ENCODE measurements around the gene MINDY4. TPM values are rescaled to one million over a fixed set of nuclear protein-coding genes. Genes with fewer than 3 reads are reported as not detected.

MINDY4 gene
- total RNA-seq, 1 donor from 2014 or later, result 4.1 TPM

DNA sequence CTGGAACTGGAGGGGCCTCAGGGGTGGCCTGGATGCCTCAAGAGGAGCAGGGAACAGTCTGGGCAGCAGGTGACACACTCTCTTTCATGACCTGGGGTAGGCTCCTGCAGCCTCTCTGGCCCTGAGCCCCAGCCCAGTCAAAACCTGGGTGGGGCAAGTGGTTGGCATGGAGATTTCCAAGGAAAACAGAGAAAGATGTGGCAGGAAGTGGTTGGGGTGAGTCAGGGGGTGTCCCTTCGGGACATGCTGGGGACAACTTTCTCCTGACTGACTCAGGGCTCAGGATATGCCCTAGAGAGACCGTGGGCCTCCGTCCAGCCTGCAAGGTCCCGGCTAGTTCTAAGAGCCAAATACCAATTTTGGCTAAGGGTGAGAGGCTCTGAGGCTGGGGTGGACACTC lies 143.4 kb downstream of the MINDY4 start:
- H3K79me2 ChIP-seq (ENCODE audit: insufficient read depth, low read length), result no peaks in the 10 kb centered on the region
- H3K36me3 ChIP-seq (ENCODE audit: insufficient read depth, low read length), result no peaks in the 10 kb centered on the region
- no peak overlapping the region for H3K4me3 Mint-ChIP-seq (ENCODE audit: unreplicated experiment)
- H3K4me2 ChIP-seq (ENCODE audit: low read length), result peak overlapping the region; percentile 57
- no peaks in the 10 kb centered on the region for H3K27me3 ChIP-seq (ENCODE audit: insufficient read depth, low read length)
- FAIRE-seq (no peak), DNase-seq (ENCODE audit: low read depth) (peak; percentile 36)
- peak overlapping the region; percentile 58 for H3K27ac Mint-ChIP-seq (ENCODE audit: unreplicated experiment)
- peak overlapping the region; percentile 20 for H3K4me3 ChIP-seq (ENCODE audit: insufficient read depth, low read depth, low read length)
- peaks cover 2% of the 10 kb centered on the region for H3K9me3 Mint-ChIP-seq (ENCODE audit: unreplicated experiment)
- H3K27ac ChIP-seq (ENCODE audit: low read depth, low read length), result peak overlapping the region; percentile 33
- H3K4me1 ChIP-seq (ENCODE audit: insufficient read depth, low read length), result peaks cover 11% of the 10 kb centered on the region
- no peak for TF ChIP-seq EZH2 (IDR thresholded peaks at IDR 0.05; ENCODE audit: insufficient read depth, low read length)
- TF ChIP-seq, protein P1, sequence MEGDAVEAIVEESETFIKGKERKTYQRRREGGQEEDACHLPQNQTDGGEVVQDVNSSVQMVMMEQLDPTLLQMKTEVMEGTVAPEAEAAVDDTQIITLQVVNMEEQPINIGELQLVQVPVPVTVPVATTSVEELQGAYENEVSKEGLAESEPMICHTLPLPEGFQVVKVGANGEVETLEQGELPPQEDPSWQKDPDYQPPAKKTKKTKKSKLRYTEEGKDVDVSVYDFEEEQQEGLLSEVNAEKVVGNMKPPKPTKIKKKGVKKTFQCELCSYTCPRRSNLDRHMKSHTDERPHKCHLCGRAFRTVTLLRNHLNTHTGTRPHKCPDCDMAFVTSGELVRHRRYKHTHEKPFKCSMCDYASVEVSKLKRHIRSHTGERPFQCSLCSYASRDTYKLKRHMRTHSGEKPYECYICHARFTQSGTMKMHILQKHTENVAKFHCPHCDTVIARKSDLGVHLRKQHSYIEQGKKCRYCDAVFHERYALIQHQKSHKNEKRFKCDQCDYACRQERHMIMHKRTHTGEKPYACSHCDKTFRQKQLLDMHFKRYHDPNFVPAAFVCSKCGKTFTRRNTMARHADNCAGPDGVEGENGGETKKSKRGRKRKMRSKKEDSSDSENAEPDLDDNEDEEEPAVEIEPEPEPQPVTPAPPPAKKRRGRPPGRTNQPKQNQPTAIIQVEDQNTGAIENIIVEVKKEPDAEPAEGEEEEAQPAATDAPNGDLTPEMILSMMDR (IDR thresholded peaks at IDR 0.05; ENCODE audit: insufficient read depth, low read depth, low read length), result no peak
- peaks cover 17% of the 10 kb centered on the region for H3K4me1 Mint-ChIP-seq (ENCODE audit: low read depth, unreplicated experiment)
- H4K20me1 ChIP-seq (ENCODE audit: insufficient read depth, low read length), result no peaks in the 10 kb centered on the region
- no peaks in the 10 kb centered on the region for H3K36me3 Mint-ChIP-seq (ENCODE audit: low read depth, unreplicated experiment)
- peaks cover 27% of the 10 kb centered on the region for H3K27me3 Mint-ChIP-seq (ENCODE audit: low read depth, unreplicated experiment)
- no peak overlapping the region for H2AFZ ChIP-seq (ENCODE audit: low read depth, low read length)
- no peaks in the 10 kb centered on the region for H3K9me3 ChIP-seq (ENCODE audit: insufficient read depth, low read depth, low read length)
- peak overlapping the region; percentile 20 for H3K9ac ChIP-seq (ENCODE audit: low read length)

DNA sequence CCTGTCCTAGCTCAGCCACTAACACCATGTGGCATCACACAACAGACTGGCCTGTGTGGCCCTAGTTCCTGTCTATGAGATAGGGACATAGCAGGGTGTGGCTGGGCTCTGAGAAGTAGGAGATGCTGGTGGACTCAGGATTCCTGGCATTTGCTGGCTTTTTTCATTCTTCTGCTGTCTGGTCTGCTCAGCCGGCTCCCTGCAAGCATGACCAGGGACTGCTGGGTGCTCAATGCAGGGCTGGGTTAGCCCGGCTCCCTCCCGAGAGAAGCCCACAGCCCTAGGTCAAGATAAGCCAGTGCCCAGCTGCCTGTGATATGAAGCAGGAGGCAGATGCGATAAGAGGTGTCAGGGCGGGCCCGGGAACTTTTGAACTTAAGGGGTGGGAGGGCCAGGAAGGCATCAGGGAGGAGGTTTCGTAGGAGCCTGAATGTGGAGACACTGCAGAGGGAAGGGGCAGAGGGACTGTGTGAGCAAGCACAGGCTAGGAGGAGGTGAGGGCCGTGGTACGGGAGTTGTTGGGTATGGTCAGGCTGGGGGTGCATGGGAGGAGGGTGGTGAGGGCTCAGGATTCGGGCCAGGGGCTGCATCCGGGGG lies 143.9 kb downstream of the MINDY4 start:
- TF ChIP-seq, protein P1 (IDR thresholded peaks at IDR 0.05; ENCODE audit: insufficient read depth, low read depth, low read length), result no peak
- no peak for TF ChIP-seq EZH2 (IDR thresholded peaks at IDR 0.05; ENCODE audit: insufficient read depth, low read length)
- Histone ChIP-seq H3K4me3 (ENCODE audit: insufficient read depth, low read depth, low read length) (peak overlapping the region; percentile 20), H3K4me2 (ENCODE audit: low read length) (peak overlapping the region; percentile 57), H3K4me1 (ENCODE audit: insufficient read depth, low read length) (peaks cover 13% of the 10 kb centered on the region), H3K79me2 (ENCODE audit: insufficient read depth, low read length) (no peaks in the 10 kb centered on the region), H3K36me3 (ENCODE audit: insufficient read depth, low read length) (no peaks in the 10 kb centered on the region), H3K27ac (ENCODE audit: low read depth, low read length) (peak overlapping the region; percentile 33), H2AFZ (ENCODE audit: low read depth, low read length) (no peak overlapping the region), H3K9ac (ENCODE audit: low read length) (peak overlapping the region; percentile 20), H3K9me3 (ENCODE audit: insufficient read depth, low read depth, low read length) (no peaks in the 10 kb centered on the region), H4K20me1 (ENCODE audit: insufficient read depth, low read length) (no peaks in the 10 kb centered on the region), H3K27me3 (ENCODE audit: insufficient read depth, low read length) (no peaks in the 10 kb centered on the region)
- peaks cover 27% of the 10 kb centered on the region for H3K27me3 Mint-ChIP-seq (ENCODE audit: low read depth, unreplicated experiment)
- peak overlapping the region; percentile 2 for H3K27ac Mint-ChIP-seq (ENCODE audit: unreplicated experiment)
- H3K4me1 Mint-ChIP-seq (ENCODE audit: low read depth, unreplicated experiment), result peaks cover 19% of the 10 kb centered on the region
- peaks cover 2% of the 10 kb centered on the region for H3K9me3 Mint-ChIP-seq (ENCODE audit: unreplicated experiment)
- H3K36me3 Mint-ChIP-seq (ENCODE audit: low read depth, unreplicated experiment), result no peaks in the 10 kb centered on the region
- DNase-seq (ENCODE audit: low read depth) (no peak), FAIRE-seq (no peak)
- no peak overlapping the region for H3K4me3 Mint-ChIP-seq (ENCODE audit: unreplicated experiment)

DNA sequence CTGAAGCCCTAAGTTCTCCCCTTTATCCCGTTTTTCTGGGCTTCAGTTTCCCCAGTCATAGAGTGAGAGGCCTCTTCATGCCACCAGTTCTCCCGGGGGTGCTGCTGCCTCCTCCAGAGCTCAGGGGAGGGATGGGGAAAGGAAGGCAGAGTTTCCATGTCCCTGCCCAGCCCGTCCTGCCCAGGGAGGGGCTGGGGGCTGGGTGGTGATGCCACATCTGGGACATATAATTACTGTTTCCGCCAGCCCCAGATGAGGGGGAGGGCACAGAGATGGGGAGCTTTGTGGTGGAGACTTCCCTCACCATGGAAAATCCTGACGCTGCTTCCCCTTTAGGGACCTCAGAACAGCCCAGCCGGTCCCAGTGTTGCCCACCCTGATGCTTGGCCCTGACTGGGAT lies 144.5 kb downstream of the MINDY4 start:
- FAIRE-seq (no peak), DNase-seq (ENCODE audit: low read depth) (no peak)
- Histone ChIP-seq H3K4me2 (ENCODE audit: low read length) (no peak overlapping the region), H3K9ac (ENCODE audit: low read length) (no peak overlapping the region), H3K4me3 (ENCODE audit: insufficient read depth, low read depth, low read length) (no peak overlapping the region), H3K27me3 (ENCODE audit: insufficient read depth, low read length) (no peaks in the 10 kb centered on the region), H3K36me3 (ENCODE audit: insufficient read depth, low read length) (no peaks in the 10 kb centered on the region), H3K79me2 (ENCODE audit: insufficient read depth, low read length) (no peaks in the 10 kb centered on the region), H2AFZ (ENCODE audit: low read depth, low read length) (no peak overlapping the region), H3K9me3 (ENCODE audit: insufficient read depth, low read depth, low read length) (no peaks in the 10 kb centered on the region), H4K20me1 (ENCODE audit: insufficient read depth, low read length) (no peaks in the 10 kb centered on the region), H3K4me1 (ENCODE audit: insufficient read depth, low read length) (peaks cover 20% of the 10 kb centered on the region), H3K27ac (ENCODE audit: low read depth, low read length) (no peak overlapping the region)
- peaks cover 2% of the 10 kb centered on the region for H3K9me3 Mint-ChIP-seq (ENCODE audit: unreplicated experiment)
- peaks cover 25% of the 10 kb centered on the region for H3K27me3 Mint-ChIP-seq (ENCODE audit: low read depth, unreplicated experiment)
- H3K27ac Mint-ChIP-seq (ENCODE audit: unreplicated experiment), result no peak overlapping the region
- peaks cover 20% of the 10 kb centered on the region for H3K4me1 Mint-ChIP-seq (ENCODE audit: low read depth, unreplicated experiment)
- no peaks in the 10 kb centered on the region for H3K36me3 Mint-ChIP-seq (ENCODE audit: low read depth, unreplicated experiment)
- no peak for TF ChIP-seq EZH2 (IDR thresholded peaks at IDR 0.05; ENCODE audit: insufficient read depth, low read length)
- TF ChIP-seq, protein P1 (IDR thresholded peaks at IDR 0.05; ENCODE audit: insufficient read depth, low read depth, low read length), result no peak
- H3K4me3 Mint-ChIP-seq (ENCODE audit: unreplicated experiment), result no peak overlapping the region
